Measurements from ENCODE around the gene KIF21A. TPM values are rescaled to one million over a fixed set of nuclear protein-coding genes. Genes with fewer than 3 reads are reported as not detected.

KIF21A gene
- total RNA-seq, 1 donor from 2014 or later, result 37.5 TPM

GRCh38 chr12:39269492-39269891, 173.4 kb downstream of the KIF21A start:
- DNase-seq, result no peak

DNA sequence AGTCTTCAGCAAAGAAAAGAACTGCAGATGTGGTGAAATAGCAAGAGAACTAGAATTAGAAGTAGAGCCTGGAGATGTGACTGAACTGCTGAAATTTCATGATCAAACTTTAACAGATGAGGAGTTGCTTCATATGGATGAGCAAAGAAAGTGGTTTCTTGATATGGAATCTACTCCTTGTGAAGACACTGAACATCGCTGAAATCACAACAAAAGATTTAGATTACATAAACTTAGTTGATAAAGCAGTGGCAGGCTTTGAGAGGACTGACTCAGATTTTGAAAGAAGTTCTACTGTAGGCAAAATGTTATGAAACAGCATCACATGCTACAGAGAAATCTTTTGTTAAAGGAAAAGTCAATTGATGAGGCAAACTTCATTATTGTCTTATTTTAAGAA, 175.0 kb downstream of the KIF21A start:
- no peak for DNase-seq

GRCh38 chr12:39252628-39253027, 190.3 kb downstream of the KIF21A start:
- DNase-seq, result no peak

Other genes with a start within 250 kb of the KIF21A start
- gene ABCD2, start 176.7 kb upstream of the KIF21A start, total RNA-seq, result 2.2 TPM

Measured in skin of body (tissue), 2 donors.